BE2C (cell line): ENCODE data around the gene VEZT.

Experiments
- DNase-seq: peaks from one replicate; pipeline ENCODE4 v3.0.0-alpha.2; 2020
- H3K27me3 ChIP-seq: fragments of 250-450 bp; sonication (Bioruptor Pico); 2 replicates; pipeline ENCODE4 v1.5.1; 2020; ENCODE audit warnings: mild to moderate bottlenecking
- H3K36me3 ChIP-seq: fragments of 250-450 bp; sonication (Bioruptor Pico); 2 replicates; pipeline ENCODE4 v1.5.1; 2020; ENCODE audit warnings: mild to moderate bottlenecking
- H3K4me1 ChIP-seq: fragments of 250-450 bp; sonication (Bioruptor Pico); 2 replicates; pipeline ENCODE4 v1.5.1; 2020
- H3K4me3 ChIP-seq: 2 replicates; pipeline ENCODE4 v1.5.1; 2011; ENCODE audit warnings: low read depth, low read length
- H3K9me3 ChIP-seq: fragments of 250-450 bp; sonication (Bioruptor Pico); 2 replicates; pipeline ENCODE4 v1.5.1; 2020
- CTCF ChIP-seq: IDR thresholded peaks from 2 replicates; pipeline ENCODE4 v1.5.1; 2012; ENCODE audit warnings: mild to moderate bottlenecking, low read depth, low read length

Gene VEZT

DNA sequence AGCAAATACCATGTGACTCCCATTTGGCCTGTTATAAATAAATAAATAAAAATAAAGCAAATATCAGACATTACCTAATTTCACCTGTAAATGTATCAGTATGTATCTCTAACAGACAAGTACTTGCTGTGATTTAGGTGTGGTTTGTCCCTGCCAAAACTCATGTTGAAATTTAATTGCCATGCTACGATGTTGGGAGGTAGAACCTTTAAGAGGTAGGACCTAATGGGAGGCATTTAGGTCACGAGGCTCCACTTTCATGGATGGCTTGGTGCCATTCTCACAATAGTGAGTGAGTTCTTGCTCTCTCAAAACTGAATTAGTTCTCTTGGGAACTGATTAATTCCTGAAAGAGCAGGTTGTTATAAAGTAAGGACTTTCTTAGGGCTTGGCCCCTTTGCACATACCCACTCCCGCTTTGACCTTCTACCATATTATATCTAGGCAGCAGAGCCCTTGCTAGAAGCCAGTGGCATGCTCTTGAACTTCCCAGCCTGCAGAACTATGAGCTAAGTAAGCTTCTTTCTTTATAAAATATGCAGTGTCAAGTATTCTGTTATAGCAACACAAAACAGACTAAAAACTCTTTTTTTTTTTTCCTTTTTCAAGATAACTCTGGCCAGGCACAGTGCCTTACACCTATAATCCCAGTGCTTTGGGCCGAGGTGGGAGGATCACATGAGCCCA, 26.0 kb downstream of the VEZT start:
- Histone ChIP-seq H3K27me3 (no peaks in the 10 kb centered on the region), H3K4me3 (no peak overlapping the region), H3K4me1 (peaks cover 14% of the 10 kb centered on the region), H3K9me3 (no peaks in the 10 kb centered on the region; the same call in 1 of the 2 replicates), H3K36me3 (peaks cover 17% of the 10 kb centered on the region)
- no peak for TF ChIP-seq CTCF
- no peak for DNase-seq

GRCh38 chr12:95244350-95244749, 26.7 kb downstream of the VEZT start:
- no peaks in the 10 kb centered on the region for H3K27me3 ChIP-seq
- TF ChIP-seq CTCF: no peak
- H3K4me3 ChIP-seq: no peak overlapping the region
- no peaks in the 10 kb centered on the region; the same call in 1 of the 2 replicates for H3K9me3 ChIP-seq
- DNase-seq: no peak
- peaks cover 17% of the 10 kb centered on the region for H3K36me3 ChIP-seq
- peaks cover 14% of the 10 kb centered on the region for H3K4me1 ChIP-seq

GRCh38 chr12:95248095-95248494, 30.5 kb downstream of the VEZT start:
- Histone ChIP-seq H3K36me3 (peaks cover 16% of the 10 kb centered on the region), H3K4me1 (peaks cover 20% of the 10 kb centered on the region), H3K4me3 (no peak overlapping the region), H3K27me3 (no peaks in the 10 kb centered on the region), H3K9me3 (no peaks in the 10 kb centered on the region)
- TF ChIP-seq CTCF: no peak
- no peak for DNase-seq

DNA sequence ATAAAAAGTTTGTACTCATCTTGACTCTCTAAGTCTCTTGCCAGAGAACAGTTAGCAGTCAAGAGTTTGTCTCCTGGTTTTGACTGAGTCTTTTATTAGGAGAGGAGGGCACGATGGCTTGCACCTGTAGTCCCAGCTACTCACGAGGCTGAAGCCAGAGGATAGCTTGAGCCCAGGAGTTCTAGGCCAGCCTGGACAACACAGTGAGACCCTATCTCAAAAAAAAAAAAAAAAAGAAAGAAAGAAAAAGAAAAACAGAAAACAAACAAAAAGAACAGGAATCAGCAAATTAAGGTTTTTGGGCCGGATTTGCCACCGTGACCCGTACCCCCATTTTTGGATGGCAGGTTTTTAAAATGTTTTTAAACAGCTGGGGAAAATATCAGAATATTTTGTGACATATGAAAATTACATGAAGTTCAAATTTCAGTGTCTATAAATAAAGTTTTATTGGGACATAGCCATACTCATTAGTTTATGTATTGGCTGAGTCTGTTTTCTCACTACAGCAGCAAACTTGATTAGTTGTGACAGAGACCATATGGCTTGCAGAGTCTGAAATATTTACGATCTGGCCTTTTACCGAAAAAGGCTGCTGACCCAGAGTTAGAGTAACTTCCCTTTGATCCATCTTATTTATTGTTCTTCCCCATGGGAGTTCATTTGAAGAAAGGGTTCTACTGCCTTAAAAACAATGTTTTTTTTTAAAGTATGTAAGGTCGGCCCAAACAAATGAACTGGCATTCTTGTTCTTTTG, 31.2 kb downstream of the VEZT start:
- no peak for TF ChIP-seq CTCF
- no peaks in the 10 kb centered on the region for H3K27me3 ChIP-seq
- H3K4me3 ChIP-seq: peak overlapping the region; percentile 25
- peaks cover 20% of the 10 kb centered on the region for H3K36me3 ChIP-seq
- peak; percentile 33 for DNase-seq
- no peaks in the 10 kb centered on the region for H3K9me3 ChIP-seq
- H3K4me1 ChIP-seq: peaks cover 20% of the 10 kb centered on the region

DNA sequence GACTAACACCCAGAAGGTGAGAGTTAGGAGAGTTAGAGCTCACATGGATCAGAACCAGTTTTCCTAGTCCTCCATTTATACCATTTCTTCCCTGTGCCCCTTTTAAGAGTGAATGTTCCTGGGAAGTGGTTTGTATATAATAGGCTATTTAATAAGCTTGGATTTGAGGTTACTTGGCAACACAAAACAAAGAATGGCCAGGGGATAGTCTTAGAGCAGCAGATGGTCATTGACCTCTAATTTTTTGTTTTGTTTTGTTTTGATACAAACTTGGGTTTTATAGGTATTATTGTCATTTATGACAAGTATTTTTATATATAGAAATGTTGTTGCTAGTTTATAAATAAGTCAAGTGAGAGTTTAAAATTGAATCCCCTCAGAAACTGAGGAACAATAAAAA, 35.8 kb downstream of the VEZT start:
- Histone ChIP-seq H3K27me3 (no peaks in the 10 kb centered on the region), H3K9me3 (no peaks in the 10 kb centered on the region), H3K4me1 (peaks cover 11% of the 10 kb centered on the region), H3K36me3 (peaks cover 65% of the 10 kb centered on the region), H3K4me3 (no peak overlapping the region)
- no peak for DNase-seq
- TF ChIP-seq CTCF: no peak

GRCh38 chr12:95257541-95257940, 39.9 kb downstream of the VEZT start:
- no peaks in the 10 kb centered on the region for H3K27me3 ChIP-seq
- H3K4me3 ChIP-seq: no peak overlapping the region
- no peak for DNase-seq
- H3K9me3 ChIP-seq: no peaks in the 10 kb centered on the region
- no peak for TF ChIP-seq CTCF
- peaks cover 67% of the 10 kb centered on the region for H3K36me3 ChIP-seq
- no peaks in the 10 kb centered on the region for H3K4me1 ChIP-seq
